ENCODE results near the gene EXOSC6.

DNA sequence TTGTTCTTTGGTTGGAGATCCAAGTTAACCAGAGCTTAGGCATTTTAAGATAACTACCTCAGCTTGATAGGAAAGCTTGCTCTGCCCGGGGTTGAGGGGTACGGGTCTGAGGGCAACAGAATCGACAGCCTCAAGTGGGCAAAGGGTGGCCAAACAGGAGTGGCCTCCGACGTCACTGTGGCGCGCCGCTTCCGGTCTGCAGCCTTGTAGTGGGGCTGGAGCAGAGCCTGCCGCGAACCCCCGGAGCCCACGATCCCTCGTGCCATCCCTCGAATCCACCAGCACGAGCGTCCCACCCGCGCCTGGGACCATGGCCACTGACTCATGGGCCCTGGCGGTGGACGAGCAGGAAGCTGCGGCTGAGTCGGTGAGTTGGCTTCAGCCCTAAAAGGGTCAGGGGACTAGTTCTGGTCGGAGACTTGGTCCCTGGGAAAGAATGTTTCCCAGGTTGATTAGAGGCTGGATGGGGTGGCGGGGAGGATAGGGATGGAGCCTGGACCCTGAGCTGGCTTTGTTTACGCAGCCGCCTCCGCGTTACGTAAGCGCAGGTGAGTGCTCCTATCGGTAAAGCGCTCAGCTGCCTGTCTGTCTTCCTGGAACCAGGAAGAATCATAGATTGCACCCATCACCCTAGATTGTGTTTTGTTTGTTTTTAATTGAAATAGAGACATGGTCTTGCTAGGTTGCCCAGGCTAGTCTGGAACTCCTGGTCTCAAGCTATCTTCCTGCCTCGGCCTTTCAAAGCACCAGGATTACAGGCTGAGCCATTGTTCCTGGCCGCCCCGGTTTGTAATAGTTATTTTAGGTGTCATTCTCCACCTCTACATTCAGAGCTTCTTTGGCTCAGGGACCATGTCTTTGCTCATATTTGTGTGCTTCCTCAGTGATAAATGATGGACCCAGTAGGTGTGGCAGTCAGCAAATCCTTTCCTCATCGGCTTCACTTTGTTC is 47.5 kb upstream of the EXOSC6 start, which contains the start of gene DDX19B:
- TF ChIP-seq, protein P1, sequence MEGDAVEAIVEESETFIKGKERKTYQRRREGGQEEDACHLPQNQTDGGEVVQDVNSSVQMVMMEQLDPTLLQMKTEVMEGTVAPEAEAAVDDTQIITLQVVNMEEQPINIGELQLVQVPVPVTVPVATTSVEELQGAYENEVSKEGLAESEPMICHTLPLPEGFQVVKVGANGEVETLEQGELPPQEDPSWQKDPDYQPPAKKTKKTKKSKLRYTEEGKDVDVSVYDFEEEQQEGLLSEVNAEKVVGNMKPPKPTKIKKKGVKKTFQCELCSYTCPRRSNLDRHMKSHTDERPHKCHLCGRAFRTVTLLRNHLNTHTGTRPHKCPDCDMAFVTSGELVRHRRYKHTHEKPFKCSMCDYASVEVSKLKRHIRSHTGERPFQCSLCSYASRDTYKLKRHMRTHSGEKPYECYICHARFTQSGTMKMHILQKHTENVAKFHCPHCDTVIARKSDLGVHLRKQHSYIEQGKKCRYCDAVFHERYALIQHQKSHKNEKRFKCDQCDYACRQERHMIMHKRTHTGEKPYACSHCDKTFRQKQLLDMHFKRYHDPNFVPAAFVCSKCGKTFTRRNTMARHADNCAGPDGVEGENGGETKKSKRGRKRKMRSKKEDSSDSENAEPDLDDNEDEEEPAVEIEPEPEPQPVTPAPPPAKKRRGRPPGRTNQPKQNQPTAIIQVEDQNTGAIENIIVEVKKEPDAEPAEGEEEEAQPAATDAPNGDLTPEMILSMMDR (IDR thresholded peaks at IDR 0.05): no peak
- peak in 1 of 3 donors; percentile 14 for TF ChIP-seq POLR2AphosphoS5 (IDR thresholded peaks at IDR 0.05)

Data from suprapubic skin (tissue), 3 donors.